Fibroblast of lung (primary cell): ENCODE data around the gene MSI2. TPM values are rescaled to one million over a fixed set of nuclear protein-coding genes. Genes with fewer than 3 reads are reported as not detected.

Source experiments
- DNase-seq, 2 donors: peaks; one replicate each; pipeline versions ENCODE4 v3.0.0 to v3.0.0-alpha.2; 2010; ENCODE audit warnings: low read depth in 2 of 2
- H2AFZ ChIP-seq: 2 replicates; pipeline ENCODE4 v1.5.1; 2012; ENCODE audit warnings: low read length, control low read depth, inconsistent platforms
- H3K27ac ChIP-seq: 2 replicates; pipeline ENCODE4 v1.5.1; 2011; ENCODE audit warnings: low read length, control low read depth; ENCODE audit not compliant: insufficient read depth
- H3K27me3 ChIP-seq: 2 replicates; pipeline ENCODE4 v1.5.1; 2011; ENCODE audit warnings: mild to moderate bottlenecking, low read length; ENCODE audit not compliant: control insufficient read depth, insufficient read depth
- H3K36me3 ChIP-seq: 2 replicates; pipeline ENCODE4 v1.5.1; 2011; ENCODE audit warnings: low read length; ENCODE audit not compliant: control insufficient read depth, insufficient read depth
- H3K4me1 ChIP-seq: 2 replicates; pipeline ENCODE4 v1.5.1; 2011; ENCODE audit warnings: low read length; ENCODE audit not compliant: control insufficient read depth, insufficient read depth; ENCODE audit errors: extremely low read depth
- H3K4me2 ChIP-seq: 2 replicates; pipeline ENCODE4 v1.5.1; 2011; ENCODE audit warnings: low read length, control low read depth; ENCODE audit not compliant: insufficient read depth; ENCODE audit errors: extremely low read depth
- H3K4me3 ChIP-seq, 4 experiments: fragments of 200-600 bp in 1 of 4; sonication (generic) in 1 of 4; replicated peaks in 1 of 4; 2 replicates each; pipeline ENCODE4 v1.5.1; 2011 to 2016; ENCODE audit warnings: low read length in 4 of 4, low read depth in 3 of 4, mild to moderate bottlenecking in 3 of 4, control low read depth in 2 of 4, inconsistent platforms in 1 of 4, mixed read lengths in 1 of 4; ENCODE audit not compliant: insufficient read depth in 1 of 4; ENCODE audit errors: control extremely low read depth in 1 of 4
- H3K79me2 ChIP-seq: 2 replicates; pipeline ENCODE4 v1.5.1; 2012; ENCODE audit warnings: mild to moderate bottlenecking, low read length, inconsistent platforms; ENCODE audit not compliant: control insufficient read depth, insufficient read depth
- H3K9ac ChIP-seq: 2 replicates; pipeline ENCODE4 v1.5.1; 2011; ENCODE audit warnings: mild to moderate bottlenecking, low read length, control low read depth; ENCODE audit not compliant: insufficient read depth
- H3K9me3 ChIP-seq: 2 replicates; pipeline ENCODE4 v1.5.1; 2012; ENCODE audit warnings: low read depth, low read length; ENCODE audit not compliant: control insufficient read depth, insufficient read depth
- H4K20me1 ChIP-seq: 2 replicates; pipeline ENCODE4 v1.5.1; 2011; ENCODE audit warnings: low read length; ENCODE audit not compliant: control insufficient read depth, insufficient read depth; ENCODE audit errors: extremely low read depth
- EZH2 ChIP-seq: IDR thresholded peaks from 2 replicates; pipeline ENCODE4 v1.5.1; 2012; ENCODE audit warnings: low read length, control low read depth, mild to moderate bottlenecking; ENCODE audit errors: missing control alignments
- polyA plus RNA-seq, 2 donors: library from polyadenylated mRNA; depleted of rRNA in 1 of 2; stranded (reverse) in 1 of 2; unstranded in 1 of 2; fragments of >200 nt; gene quantifications; 2 replicates each; pipeline ENCODE4 v1.2.1, GENCODE V29; 2011 to 2012; ENCODE audit warnings: missing spikeins in 1 of 2
- total RNA-seq: library from RNA; depleted of rRNA; stranded (reverse); fragments of >200 nt; gene quantifications from 2 replicates; pipeline ENCODE4 v1.2.1, GENCODE V29; 2014
- TF ChIP-seq, protein P1 (sequence below), 2 donors: IDR thresholded peaks in 1 of 2; conservative IDR thresholded peaks in 1 of 2; 1 replicate in 1 of 2; 2 replicates in 1 of 2; pipeline ENCODE4 v1.5.1; 2011 to 2012; ENCODE audit warnings: low read length in 2 of 2, control low read depth in 1 of 2, inconsistent platforms in 1 of 2, low read depth in 1 of 2, mild to moderate bottlenecking in 1 of 2

Gene MSI2
- total and polyA plus RNA-seq, 2 donors (not counting 1 experiment from before 2014, with no cell fraction given) = 6.8 to 14.2 TPM

DNA sequence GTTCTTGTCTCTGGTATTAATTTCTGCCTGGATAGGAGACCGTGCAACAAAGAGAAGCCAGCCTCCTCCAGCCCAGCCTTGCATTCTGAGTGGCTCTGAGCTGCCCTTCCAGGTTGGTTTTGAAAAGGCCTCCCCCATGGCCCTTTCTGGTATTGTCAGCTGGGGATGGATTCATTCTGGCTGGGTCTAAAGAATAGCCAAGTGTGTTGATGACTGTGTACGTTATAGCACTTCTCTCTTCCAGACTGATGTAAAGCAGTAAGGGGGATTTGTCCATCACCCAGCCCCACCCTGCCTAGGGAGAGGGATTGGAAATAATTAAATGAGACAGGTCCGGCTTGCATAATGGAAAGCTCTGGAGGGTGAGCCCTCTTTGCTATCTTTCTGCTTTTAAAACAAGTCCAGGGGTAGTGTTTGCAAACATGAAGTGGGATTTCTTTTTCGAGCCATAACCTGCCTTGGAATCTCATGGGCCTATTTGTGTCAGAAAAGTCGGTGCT lies 146.4 kb downstream of the MSI2 start:
- no peaks in the 10 kb centered on the region for H3K4me1 ChIP-seq
- H3K27ac ChIP-seq = no peak overlapping the region
- H3K79me2 ChIP-seq = no peaks in the 10 kb centered on the region

DNA sequence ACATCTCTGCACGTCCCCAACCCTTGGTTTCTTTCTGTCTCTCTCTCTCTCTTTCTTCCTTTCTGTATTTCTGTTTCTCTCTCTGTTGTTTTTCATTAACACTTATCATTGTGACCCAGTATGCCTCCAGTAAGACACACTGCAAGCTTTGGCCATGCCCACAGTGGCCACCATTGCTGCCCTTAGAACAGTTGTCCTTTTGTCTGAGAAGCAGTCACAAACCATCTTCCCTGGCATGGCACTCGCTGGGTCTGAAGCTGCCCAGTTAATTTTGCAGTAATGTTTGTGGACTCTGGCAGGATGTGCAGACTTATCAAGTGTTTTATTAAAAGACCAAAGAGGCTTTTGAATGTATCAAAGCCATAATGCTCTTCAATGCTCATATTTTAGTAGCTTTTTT lies 146.9 kb downstream of the MSI2 start:
- H3K4me3 ChIP-seq = no peak overlapping the region
- no peak overlapping the region for H2AFZ ChIP-seq
- H3K27me3 ChIP-seq = no peaks in the 10 kb centered on the region
- H4K20me1 ChIP-seq = no peaks in the 10 kb centered on the region
- H3K4me1 ChIP-seq = no peaks in the 10 kb centered on the region
- no peak overlapping the region for H3K27ac ChIP-seq
- no peaks in the 10 kb centered on the region for H3K9me3 ChIP-seq
- no peaks in the 10 kb centered on the region for H3K79me2 ChIP-seq
- no peak overlapping the region for H3K9ac ChIP-seq
- no peak overlapping the region for H3K4me2 ChIP-seq
- TF ChIP-seq EZH2 = no peak
- TF ChIP-seq, protein P1, sequence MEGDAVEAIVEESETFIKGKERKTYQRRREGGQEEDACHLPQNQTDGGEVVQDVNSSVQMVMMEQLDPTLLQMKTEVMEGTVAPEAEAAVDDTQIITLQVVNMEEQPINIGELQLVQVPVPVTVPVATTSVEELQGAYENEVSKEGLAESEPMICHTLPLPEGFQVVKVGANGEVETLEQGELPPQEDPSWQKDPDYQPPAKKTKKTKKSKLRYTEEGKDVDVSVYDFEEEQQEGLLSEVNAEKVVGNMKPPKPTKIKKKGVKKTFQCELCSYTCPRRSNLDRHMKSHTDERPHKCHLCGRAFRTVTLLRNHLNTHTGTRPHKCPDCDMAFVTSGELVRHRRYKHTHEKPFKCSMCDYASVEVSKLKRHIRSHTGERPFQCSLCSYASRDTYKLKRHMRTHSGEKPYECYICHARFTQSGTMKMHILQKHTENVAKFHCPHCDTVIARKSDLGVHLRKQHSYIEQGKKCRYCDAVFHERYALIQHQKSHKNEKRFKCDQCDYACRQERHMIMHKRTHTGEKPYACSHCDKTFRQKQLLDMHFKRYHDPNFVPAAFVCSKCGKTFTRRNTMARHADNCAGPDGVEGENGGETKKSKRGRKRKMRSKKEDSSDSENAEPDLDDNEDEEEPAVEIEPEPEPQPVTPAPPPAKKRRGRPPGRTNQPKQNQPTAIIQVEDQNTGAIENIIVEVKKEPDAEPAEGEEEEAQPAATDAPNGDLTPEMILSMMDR (conservative IDR thresholded peaks at IDR 0.05 in 1 of 2, IDR thresholded peaks at IDR 0.05 in 1 of 2; ENCODE audit: low read depth in 1 of 2, low read length in 2 of 2) = no peak
- H3K36me3 ChIP-seq = no peaks in the 10 kb centered on the region
- DNase-seq = no peak

More for the DNA sequence above, 146.4 kb downstream of the MSI2 start:
- H4K20me1 ChIP-seq = no peaks in the 10 kb centered on the region
- no peak overlapping the region for H2AFZ ChIP-seq
- no peaks in the 10 kb centered on the region for H3K27me3 ChIP-seq
- no peak for TF ChIP-seq EZH2
- TF ChIP-seq, protein P1 (conservative IDR thresholded peaks at IDR 0.05 in 1 of 2, IDR thresholded peaks at IDR 0.05 in 1 of 2; ENCODE audit: low read depth in 1 of 2, low read length in 2 of 2) = no peak
- no peaks in the 10 kb centered on the region for H3K36me3 ChIP-seq
- no peak overlapping the region for H3K4me2 ChIP-seq
- H3K4me3 ChIP-seq = no peak overlapping the region
- no peak for DNase-seq
- H3K9ac ChIP-seq = no peak overlapping the region
- H3K9me3 ChIP-seq = no peaks in the 10 kb centered on the region

DNA sequence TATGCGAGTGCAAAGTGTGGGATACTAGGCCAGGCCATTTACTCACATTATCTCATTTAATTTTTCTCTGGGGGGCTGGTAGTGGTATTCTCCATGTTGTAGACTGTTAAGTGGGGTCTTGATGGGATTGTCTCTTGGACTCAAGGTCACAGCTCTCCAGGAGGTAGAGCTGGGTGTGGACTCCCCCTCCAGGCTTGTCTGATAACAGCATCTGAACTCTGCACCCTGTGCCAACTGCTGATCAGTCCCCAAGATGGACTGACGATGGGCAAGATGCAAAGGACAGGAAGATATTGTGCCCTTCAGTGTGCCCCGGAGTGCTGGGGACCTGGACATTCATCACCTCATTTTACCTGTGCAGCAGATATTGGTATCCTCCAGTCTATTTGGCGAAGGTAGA lies 147.8 kb downstream of the MSI2 start:
- no peak overlapping the region for H3K4me2 ChIP-seq
- H3K9ac ChIP-seq = no peak overlapping the region
- no peaks in the 10 kb centered on the region for H4K20me1 ChIP-seq
- H3K36me3 ChIP-seq = no peaks in the 10 kb centered on the region
- no peak for DNase-seq
- H3K4me3 ChIP-seq = no peak overlapping the region
- no peak overlapping the region for H2AFZ ChIP-seq
- no peaks in the 10 kb centered on the region for H3K27me3 ChIP-seq
- H3K4me1 ChIP-seq = no peaks in the 10 kb centered on the region
- no peaks in the 10 kb centered on the region for H3K79me2 ChIP-seq
- H3K27ac ChIP-seq = no peak overlapping the region
- TF ChIP-seq, protein P1 (conservative IDR thresholded peaks at IDR 0.05 in 1 of 2, IDR thresholded peaks at IDR 0.05 in 1 of 2; ENCODE audit: low read depth in 1 of 2, low read length in 2 of 2) = no peak
- no peak for TF ChIP-seq EZH2
- no peaks in the 10 kb centered on the region for H3K9me3 ChIP-seq
